ENCODE results near the gene SLC35C1.
"Not testable (repeated sequence)": the region's sequence is repeated elsewhere in the genome, so short reads cannot be mapped to it uniquely, and the experiment has no call there.

Gene SLC35C1

GRCh38 chr11:45788887-45789286 lies 16.1 kb upstream of the SLC35C1 start:
- no peak for DNase-seq (ENCODE audit: low read depth, low spot score)

DNA sequence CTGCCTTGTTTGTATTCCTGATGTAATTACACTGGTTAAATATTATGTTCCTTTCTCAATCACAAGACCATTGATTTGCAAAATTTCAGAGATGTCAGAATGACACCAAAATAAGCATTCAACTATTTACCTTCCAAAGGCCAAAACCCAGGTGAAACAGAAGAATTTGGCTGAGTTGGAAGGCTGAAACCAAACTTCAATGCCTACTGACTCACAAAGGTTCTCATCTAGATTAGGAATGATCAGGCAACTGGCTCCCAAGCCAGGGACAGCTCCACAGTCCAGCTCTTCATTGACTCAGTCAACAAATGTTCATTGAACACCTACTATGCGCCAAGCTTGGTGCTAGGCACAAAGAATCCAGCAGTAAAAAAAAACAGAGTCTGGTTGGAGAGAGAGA lies 13.4 kb upstream of the SLC35C1 start:
- no peak for DNase-seq (ENCODE audit: low read depth, low spot score)

DNA sequence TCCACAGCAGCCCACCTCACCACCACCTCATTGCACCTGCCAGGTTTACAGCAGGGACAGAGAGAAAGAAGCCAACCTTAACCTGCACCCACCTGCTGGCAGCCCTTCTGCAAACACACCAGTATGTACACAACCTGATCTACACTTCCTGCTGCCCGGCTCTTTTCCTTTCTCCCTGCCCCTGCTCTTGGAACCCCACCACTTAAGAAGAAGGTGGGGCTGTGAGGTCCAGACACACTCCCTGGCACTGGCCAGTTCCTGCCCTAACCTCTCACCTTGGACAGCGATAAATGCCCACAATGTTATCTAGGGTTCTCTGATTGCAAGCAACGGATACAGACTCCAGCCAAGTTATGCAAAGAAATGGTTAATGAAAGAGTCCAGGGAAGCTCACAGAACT lies 10.8 kb upstream of the SLC35C1 start:
- DNase-seq (ENCODE audit: low read depth, low spot score): no peak

DNA sequence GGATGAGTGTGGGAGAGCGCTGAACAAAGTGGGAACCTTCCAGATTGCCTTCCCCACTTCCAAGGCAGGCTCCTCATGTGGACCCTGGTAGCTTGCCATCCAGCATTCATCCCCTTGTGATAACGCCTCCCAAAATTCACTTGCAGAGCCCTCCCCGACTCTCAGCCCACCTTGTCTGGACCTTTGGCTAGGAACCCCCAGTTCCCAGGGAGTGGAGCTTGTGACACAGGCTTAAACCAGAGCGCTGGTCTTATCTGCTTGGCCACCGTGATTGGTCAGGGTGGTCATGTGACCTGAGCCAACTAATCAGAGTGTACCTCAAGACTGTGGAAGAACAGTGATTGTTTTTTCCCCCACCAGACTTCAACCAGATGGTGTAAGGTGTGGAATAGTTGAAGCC lies 9.6 kb upstream of the SLC35C1 start:
- DNase-seq (ENCODE audit: low read depth, low spot score): no peak

GRCh38 chr11:45796461-45796861 lies 8.5 kb upstream of the SLC35C1 start:
- DNase-seq (ENCODE audit: low read depth, low spot score): no peak

- no peak for DNase-seq (ENCODE audit: low read depth, low spot score)
Measured at GRCh38 chr11:45798793-45799441, 6.0 kb upstream of the SLC35C1 start.

GRCh38 chr11:45799562-45799961 lies 5.4 kb upstream of the SLC35C1 start:
- DNase-seq (ENCODE audit: low read depth, low spot score): no peak

- no peak for DNase-seq (ENCODE audit: low read depth, low spot score)
Measured at GRCh38 chr11:45800261-45800660, 4.7 kb upstream of the SLC35C1 start.

DNA sequence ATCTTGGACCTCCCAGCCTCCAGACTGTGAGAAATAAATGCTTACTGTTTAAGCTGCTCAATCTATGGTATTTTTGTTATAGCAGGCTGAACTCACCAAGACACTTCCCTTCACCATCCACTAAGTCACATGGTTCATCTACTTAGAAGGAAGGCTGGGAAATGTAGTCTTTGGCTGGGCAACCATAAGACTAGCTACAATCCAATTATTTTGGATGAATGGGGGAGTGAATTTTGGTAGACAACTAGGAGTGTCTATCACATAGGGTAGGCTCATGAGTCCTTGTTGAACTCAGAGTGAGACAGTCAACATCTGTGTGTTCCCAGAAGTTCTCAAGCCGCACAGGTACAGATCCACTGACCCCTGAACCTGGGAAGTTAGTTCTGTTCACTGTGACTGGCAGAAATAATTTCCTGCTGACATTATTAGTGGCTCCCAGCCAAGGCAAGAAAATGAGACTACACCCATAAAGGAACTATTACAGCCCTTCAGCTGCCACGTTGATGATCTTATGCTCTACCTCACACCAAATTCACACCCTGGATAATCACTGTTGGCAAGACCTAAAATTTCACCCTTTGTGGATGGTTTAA lies 3.1 kb upstream of the SLC35C1 start:
- DNase-seq (ENCODE audit: low read depth, low spot score): no peak

DNA sequence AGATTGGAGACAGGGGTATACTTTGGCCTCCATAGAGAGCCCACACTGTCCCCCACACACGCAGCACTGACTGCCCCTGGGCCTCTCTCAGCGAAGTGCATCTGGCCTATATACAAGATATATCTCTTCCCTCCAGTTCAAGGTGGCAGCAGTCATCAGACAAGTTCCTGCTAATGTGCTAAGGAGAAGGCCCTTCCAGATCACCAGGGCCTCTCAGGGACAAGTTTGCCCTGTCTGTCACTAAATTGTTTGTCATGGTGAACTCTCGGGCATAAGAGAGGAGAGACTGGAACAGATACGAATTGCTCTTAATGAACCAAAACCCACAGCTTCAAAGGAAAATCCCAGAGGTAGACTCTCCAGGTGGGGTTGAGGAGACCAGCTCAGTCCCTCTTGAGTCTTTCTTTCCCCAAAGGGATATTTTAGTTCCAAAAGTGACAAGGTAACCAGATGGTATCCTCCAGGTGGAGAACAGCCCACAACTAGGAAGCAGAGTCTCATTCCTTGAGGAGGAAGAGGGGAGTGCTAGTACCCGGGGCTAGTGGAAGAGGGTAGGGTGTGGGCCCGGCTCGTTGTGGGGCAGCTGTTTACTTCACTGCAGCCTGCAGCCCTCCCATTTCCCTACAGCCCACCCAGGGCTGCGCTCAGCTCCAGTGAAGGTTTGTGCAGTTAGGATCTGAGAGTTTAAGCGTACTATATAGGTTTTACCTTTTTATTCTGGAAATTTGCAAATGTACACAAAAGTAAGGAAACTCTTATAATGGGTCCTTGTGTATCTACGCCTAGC lies 2.2 kb upstream of the SLC35C1 start:
- DNase-seq (ENCODE audit: low read depth, low spot score): no peak

DNA sequence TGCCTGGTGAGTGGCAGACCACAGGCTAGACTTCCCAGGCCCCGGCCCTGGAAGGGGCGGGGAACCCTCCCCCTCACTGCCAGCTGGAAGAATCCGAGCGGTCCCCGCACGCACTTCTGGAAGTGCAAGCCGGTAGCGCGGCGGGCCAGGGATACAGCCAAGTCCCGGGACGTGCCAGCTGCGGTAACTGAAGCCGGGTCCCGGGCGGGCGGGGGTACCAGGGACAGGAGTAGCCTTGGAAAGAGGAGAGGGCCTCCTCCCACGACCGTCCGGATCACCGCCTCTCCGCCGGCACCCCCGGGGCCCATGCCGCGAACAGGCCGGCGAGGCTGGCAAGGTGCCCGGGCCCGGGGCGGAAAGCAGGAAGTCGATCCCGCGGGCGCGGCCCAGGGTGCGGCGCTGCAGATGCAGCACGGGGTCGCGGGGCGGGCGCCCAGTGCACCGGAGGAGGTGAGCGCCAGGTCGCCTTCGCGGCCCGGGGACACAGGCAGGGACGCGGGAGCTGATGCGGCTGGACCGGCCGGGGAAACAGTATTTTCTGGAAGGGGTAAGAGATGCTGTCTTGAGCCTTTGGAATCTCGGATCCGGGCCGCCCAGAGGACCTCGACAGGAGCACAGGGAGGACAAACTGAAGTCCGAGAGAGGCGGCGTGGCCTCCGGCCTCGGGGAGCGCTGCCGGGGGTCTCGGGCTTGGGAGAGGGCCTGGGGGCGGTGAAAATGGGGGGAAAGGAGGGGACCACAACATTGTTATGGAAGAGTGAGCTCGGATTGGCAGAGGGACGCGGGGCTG lies 783 bp upstream of the SLC35C1 start:
- DNase-seq (ENCODE audit: low read depth, low spot score): no peak

DNA sequence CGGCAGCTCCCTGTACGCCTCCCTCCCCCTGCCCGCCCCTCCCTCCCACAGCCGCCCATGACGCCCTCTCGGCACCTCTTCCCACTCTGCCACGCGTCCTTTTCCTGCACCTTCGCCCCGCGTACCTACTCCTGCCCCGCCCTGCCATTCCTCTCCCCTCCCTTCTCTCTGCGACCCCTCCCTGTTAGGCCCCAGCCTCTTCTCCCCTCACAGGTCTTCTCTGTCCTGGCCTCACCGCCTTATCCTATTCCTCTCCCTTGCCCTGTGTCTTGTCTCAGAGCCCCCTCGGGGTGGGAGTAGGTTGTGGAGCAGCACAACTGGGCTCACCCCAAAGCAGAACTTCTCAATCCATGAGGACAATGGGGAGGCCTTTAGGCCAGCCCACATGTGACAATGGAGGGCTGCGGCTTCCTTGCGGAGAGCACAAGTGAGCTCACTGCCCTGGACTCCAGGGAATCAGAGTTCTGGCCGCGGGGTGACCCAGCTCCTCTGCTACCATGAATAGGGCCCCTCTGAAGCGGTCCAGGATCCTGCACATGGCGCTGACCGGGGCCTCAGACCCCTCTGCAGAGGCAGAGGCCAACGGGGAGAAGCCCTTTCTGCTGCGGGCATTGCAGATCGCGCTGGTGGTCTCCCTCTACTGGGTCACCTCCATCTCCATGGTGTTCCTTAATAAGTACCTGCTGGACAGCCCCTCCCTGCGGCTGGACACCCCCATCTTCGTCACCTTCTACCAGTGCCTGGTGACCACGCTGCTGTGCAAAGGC lies 539 bp downstream of the SLC35C1 start:
- DNase-seq (ENCODE audit: low read depth, low spot score): no peak

DNA sequence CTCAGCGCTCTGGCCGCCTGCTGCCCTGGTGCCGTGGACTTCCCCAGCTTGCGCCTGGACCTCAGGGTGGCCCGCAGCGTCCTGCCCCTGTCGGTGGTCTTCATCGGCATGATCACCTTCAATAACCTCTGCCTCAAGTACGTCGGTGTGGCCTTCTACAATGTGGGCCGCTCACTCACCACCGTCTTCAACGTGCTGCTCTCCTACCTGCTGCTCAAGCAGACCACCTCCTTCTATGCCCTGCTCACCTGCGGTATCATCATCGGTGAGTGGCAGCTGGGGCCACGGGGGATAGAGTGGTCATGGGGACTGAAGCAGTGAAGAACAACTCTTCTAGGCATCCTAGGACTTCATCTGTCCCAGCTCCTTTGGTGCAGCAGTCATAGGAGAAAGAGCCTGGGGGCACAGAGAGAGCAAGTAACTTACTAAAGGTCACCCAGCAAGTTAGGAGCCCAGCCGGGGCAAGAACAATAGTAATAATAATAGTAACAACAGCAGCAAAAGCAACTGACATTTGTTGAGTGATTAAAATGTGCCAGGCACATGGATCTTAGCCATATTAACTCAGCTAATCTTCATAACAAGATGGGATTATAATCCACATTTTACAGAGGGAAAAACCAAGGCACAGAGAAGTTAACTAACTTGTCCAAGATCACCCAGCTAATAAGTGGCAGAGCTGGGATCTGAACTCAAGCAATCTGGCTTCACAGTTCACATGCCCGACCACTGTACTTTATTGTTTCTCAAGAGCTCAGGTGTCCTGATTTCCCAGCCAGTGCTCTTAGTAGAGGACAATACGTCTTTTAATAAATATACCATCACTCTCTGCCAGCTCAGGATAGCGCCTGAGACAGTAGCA lies 1.4 kb downstream of the SLC35C1 start:
- no peak for DNase-seq (ENCODE audit: low read depth, low spot score)

GRCh38 chr11:45806937-45807791 lies 2.2 kb downstream of the SLC35C1 start:
- no peak for DNase-seq (ENCODE audit: low read depth, low spot score)

GRCh38 chr11:45807792-45808238 lies 2.9 kb downstream of the SLC35C1 start:
- DNase-seq (ENCODE audit: low read depth, low spot score): no peak

DNA sequence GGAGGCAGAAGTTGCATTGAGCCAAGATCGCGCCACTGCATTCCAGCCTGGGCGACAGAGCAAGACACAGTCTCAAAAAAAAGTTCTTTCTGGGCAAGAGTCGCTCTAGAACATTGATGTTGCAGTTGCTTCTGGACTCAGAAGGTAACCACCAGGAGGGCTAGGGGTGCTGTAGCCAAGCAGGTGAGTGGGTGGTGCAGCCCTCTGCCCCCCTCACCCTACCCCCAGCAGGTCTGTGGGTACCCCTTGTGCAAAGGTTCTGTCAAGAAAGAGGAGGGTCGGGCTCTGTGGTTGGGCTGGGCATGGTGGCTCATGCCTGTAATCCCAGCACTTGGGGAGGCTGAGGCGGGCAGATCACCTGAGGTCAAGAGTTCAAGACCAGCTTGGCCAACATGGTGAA lies 3.5 kb downstream of the SLC35C1 start:
- not testable (repeated sequence) for DNase-seq (ENCODE audit: low read depth, low spot score)

DNA sequence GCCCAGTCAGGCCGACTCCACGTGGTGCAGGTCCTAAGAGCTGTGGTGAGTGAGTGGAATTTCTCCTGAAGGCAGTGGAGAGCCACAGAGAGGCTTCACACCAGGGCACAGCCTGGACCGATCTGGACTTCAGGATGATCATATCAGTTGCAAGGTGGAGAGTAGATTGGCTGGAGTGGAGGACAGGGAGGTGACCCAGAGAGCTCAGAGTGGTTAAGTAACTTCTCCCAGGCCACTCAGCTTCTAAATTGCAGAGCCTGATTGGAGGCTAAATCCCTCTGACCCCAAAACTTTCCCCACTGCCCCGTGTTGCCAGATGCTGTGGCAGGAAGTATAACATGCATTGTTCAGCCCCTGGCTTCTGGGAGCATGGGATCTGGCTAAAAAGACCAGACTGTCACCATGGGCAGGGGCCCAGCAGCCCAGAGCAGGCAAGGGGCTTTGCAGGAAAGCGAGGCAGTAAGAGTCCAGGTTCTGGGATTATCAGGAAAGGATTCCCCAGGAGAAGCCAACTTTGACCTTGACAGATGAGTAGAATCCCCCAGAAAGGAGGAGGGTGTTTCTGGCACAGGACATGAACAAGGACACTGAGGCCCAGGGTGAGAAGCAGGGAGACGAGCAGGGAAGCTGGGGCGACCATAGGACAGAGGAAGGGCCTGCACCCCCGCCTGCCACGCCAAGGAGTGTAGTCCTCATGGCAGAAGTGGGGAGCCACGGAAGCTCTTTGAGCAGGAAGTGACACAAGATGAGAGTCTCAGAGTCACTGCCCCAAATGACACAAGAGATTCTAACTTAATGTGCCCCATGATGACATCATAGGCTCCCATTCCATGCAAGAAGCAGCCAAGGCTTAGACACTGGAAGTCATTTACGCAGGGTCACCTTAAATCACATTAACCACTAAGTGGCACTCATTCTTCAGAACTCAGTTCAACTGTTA lies 4.8 kb downstream of the SLC35C1 start:
- no peak for DNase-seq (ENCODE audit: low read depth, low spot score)

DNA sequence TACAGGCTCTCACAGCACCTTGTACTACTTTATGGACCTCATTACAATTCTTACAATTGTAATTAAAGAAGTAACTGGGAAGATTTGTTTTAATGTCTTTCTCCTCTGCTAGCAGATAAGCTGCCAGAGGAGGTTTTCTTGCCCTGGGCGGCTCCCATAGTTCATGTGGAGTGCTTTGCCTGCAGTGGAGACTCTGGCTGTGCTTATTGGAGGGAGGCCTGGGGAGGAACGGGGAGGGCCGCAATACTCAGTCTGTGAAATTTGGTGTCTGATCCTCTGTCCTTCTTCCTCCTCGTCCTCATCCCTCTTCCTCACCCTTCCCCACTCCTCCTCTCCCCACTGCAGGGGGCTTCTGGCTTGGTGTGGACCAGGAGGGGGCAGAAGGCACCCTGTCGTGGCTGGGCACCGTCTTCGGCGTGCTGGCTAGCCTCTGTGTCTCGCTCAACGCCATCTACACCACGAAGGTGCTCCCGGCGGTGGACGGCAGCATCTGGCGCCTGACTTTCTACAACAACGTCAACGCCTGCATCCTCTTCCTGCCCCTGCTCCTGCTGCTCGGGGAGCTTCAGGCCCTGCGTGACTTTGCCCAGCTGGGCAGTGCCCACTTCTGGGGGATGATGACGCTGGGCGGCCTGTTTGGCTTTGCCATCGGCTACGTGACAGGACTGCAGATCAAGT lies 5.6 kb downstream of the SLC35C1 start:
- no peak for DNase-seq (ENCODE audit: low read depth, low spot score)
